GM12892 (cell line): Measurements from ENCODE around the gene GAB2.

ENCODE experiments used
- DNase-seq: peaks from one replicate; pipeline ENCODE4 v3.0.0; 2011; ENCODE audit not compliant: insufficient read length
- FAIRE-seq: peaks from 2 replicates; lab custom pipeline; 2011; peaks lifted over from hg19 to GRCh38; lab: Jason Lieb, UNC
- POLR2A ChIP-seq: IDR thresholded peaks from 2 replicates; pipeline ENCODE4 v1.6.1; 2011; ENCODE audit warnings: low read depth, low read length, control low read depth
- POLR2AphosphoS5 ChIP-seq: IDR thresholded peaks from 2 replicates; pipeline ENCODE4 v1.6.1; 2011; ENCODE audit warnings: low read depth, low read length, control low read depth
- TAF1 ChIP-seq: IDR thresholded peaks from 2 replicates; pipeline ENCODE4 v1.6.1; 2011; ENCODE audit warnings: low read depth, mild to moderate bottlenecking, control low read depth, low read length, borderline replicate concordance

GAB2 gene

DNA sequence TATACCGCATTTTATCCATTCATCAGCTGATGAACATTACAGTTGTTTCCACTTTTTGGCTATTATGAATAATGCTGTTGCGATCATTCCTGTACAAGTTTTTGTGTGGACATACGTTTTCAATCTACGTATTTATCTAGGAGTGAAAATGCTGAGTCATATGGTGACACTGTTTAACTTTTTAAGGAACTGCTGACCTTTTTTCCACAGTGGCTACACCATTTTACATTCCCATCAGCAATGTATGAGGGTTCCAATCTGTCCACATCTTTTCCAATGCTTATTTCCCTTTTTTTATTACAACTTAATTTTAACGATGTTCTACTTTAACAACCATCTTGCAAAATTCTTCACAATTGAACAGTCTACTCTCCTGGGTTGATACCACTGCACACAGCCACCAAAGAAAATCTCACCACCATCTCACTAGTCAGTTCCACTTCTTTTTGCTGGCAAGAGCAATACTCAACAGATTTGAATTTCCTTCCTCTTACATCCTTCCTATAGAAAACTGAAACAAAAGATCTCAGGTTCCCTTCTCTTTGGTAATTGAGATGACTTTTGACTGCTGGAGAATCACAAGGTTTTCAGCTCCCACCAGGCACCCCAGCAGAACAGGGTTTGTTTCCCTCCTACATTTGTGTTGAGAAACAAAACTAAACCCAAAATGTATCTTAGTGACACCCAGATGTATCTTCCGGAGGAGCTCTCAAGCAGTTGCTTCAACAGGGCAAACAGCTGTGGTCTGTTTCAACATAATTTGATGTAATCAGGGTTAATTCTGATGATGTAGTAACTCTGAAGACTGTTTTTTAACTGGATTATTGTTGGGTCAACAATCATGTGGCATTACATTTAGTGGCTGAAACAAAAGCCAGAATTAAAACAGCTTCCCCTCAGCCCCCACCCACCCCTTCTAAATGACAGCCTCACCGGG lies 7.0 kb upstream of the GAB2 start:
- FAIRE-seq = peak; percentile 94
- no peak for DNase-seq
- TF ChIP-seq TAF1 (no peak), POLR2AphosphoS5 (no peak), POLR2A (no peak)

DNA sequence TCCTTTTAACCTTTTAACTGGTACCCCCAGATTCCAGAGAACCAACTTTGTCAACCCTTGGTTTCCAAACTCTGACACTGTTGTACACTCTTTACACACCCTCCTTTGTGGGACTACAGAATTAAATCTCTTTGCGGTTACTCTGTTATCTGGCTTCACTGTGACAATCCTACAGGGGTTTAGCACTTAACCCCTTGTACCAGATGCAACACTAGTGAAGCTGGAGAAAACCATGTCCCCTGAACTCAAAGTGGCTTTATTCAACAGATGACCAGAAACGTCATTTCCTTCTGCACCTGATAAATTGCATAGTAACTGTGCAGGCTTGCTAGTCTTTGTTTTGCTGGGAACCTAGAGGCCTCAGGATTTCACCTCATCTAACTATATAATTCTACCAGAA lies 5.6 kb upstream of the GAB2 start:
- DNase-seq = no peak
- FAIRE-seq = no peak
- TF ChIP-seq POLR2A (no peak), TAF1 (no peak)

DNA sequence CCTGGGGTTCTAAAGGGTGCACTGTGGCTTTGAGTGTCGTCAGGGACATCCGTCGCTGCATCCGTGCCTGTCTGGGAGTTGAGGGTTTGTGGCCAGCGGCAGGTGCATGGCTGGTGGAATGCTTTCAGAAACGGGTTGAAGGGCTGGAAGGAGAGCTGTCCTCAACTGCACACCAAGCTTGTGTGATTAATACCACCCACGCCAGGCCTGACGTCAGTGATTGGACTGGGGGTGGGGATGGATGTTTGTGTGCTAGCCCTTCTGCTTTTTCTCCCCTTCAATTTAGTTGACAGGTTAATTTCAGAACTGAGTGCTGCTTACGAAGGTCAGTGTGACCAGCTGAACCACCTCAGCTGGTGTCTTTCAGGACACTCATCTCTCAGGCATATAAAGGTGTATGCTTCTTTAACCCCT lies 3.2 kb upstream of the GAB2 start:
- FAIRE-seq = peak; percentile 92
- no peak for TF ChIP-seq TAF1
- TF ChIP-seq POLR2AphosphoS5 = 0 out of 2 replicates have a peak, but pooled peaks have one; percentile 31
- no peak for DNase-seq

DNA sequence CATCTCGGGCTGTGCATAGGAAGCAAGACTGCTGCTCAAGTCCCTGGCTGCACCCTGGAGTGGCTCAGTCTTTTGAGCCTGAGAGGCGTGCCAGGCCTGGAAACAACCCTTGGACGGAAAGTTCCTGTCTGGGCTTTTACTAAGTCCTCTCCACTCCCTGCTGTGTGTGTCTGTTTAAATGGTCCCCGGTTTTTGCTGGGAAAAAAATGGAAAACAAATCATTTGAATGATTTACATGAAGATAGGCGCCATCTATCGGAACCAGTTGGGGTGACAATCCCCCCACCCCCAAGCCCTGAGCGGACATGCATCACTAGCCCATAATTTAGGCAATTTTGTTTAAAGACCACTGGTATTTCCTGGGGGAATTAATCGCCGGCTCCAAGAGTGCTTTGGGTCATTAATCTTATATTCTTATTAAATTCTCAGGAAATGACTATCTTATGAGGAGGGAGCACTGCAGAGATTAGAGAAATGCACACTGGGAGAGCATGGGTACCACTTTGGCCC lies 2.7 kb upstream of the GAB2 start:
- FAIRE-seq = peak; percentile 42
- TF ChIP-seq POLR2A = no peak
- TF ChIP-seq POLR2AphosphoS5 = no peak
- TF ChIP-seq TAF1 = no peak
- DNase-seq = no peak

DNA sequence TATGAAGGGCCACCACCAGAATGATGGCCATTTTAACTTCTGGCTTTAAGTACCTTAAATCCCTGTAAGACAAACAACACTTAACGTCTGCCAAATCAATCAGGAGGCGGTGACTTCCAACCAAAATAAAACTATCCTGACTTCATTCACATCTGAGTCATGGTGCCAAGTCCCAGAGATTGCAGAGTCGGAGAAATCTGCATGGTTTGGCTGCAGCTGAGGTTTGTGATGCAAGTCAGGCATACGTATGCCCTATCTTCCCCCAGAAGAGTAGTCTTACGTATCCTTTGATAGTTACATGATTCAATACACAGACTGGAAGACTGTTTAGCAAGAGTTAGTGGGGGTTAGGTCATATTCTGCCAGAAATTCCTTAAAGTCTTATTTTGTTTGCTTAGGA lies 1.7 kb upstream of the GAB2 start:
- TF ChIP-seq TAF1 = no peak
- TF ChIP-seq POLR2AphosphoS5 = no peak
- TF ChIP-seq POLR2A = no peak
- DNase-seq = no peak
- no peak for FAIRE-seq

DNA sequence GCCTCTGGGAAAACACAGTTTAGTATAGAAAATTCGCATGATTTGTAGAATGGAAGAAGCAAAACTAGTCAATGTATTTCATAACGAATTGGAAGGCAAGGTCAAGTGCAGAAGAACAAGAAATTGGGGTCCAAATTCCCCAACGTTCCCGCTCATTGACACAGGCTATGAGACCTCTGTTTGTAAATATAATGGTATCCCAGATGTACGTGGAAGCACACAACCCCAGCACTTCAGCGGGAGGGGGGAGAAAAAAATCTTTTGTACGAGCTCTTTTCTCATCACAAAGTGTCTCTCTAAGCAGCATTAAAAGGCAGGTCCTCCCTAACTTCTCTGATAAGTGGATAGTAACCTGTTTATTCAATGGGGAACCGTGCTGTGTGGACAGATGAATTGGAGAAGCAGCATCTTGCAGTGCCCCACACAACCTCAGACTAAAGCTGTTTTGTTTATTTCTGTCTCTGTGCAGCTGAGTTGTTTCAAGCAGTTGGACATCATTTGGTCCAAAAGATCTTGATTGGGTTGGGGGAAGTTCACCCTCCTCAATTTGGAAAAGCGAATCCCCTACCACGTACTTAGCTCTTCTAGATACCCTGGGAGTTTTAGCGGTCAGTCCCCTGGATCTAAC lies 1.1 kb upstream of the GAB2 start:
- FAIRE-seq = peak; percentile 50
- no peak for DNase-seq
- TF ChIP-seq POLR2AphosphoS5 (no peak), TAF1 (no peak), POLR2A (peak; percentile 26; the same call in 1 of the 2 replicates)

DNA sequence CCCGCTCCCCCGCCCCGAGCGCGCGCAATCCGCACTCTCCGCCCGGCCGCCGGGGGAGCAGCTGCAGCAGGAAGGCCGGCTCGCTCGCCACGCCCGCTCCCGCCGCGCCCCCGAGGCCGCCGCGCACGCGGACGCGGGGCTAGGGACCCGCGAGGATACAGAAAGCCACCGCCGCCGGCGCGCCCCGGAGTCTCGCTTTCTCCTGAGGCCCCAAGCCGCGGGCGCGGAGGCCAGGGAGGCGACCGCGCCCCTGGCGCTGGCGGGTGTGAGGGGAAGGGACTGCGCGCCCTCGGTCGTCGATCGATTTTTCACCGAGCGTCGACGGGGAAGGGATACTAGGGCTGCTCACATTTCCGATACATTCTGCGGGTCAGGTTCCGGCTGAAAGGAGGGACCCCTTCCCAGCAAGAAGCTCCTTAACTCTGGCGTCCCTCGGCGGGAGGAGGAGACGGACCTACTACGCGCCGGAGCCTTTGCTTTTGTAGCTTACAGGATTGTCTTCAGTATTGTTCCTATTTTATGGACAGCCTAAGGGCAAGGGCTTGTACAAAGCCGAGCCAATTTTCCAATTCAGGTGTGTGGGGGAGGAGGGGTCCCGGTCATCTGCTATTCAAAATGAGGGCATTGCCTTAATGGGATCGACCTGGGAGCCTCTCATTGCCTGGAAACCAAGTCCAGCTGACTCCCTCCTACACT lies 416 bp upstream of the GAB2 start:
- DNase-seq (no peak), FAIRE-seq (peak; percentile 93)
- TF ChIP-seq POLR2AphosphoS5 (0 out of 2 replicates have a peak, but pooled peaks have one; percentile 22), POLR2A (peak; percentile 72; the same call in 1 of the 2 replicates), TAF1 (no peak)

DNA sequence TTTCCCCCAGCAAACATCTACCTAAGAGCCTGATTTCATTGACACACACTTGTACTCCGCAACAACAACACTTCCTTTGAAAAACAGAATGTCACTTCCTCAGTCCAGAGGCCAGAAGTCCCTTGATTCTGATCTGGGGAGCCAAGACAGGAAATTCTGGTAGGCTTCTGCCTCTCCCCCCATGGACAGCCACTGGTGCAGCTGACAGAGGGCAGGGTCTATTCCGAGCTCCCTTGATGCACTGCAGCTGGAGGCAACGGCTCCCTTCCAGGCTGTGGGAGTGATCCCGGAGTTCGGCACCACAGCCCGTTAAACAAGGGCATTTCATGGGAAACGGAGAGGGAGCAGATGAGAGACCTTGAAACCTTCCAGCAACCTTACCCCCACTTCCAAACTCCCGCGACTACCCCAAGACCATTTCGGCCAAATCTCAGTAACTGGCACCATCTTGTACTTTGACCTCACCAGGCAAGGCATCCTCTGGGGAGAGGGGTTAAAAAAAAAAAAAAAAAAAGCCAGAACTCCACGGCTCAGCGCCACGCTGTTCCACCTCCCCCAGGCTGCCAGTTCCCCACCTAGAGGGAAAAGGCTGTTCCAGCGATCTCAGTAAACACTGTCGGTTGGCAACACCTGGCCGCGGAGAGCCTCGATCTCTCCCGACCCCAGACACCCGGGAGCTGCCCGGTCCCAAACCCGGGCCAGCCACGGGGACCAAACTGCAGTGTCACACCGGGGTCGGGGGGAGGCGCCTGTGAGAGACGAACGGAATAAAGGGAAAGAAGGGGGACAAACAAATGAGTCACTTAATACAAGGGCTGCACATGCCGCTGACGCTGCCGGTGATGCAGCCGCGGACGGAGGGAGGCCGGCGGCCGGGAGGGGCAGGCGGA lies 1.1 kb downstream of the GAB2 start:
- DNase-seq (peak; percentile 44), FAIRE-seq (peak; percentile 87)
- TF ChIP-seq TAF1 = no peak
- no peak for TF ChIP-seq POLR2AphosphoS5
- no peak; the same call in 1 of the 2 replicates for TF ChIP-seq POLR2A

DNA sequence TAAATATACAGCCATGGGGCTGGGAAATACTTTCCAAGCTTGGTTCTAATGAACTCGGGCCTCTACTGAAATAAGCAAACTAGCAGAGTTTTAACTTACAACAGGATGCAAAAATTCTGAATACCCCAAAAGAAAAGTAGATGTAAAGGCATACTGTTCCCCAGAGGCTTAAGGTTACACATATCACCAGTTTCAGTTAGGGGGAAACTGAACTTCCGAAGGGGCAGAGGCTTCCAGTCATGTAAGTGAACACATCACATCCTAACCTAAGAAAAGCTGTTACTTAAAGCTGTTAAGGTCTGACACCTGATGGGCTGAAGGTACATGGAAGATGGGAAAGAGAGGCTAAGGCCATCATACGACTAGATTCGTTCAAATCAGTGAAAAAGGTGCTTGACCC lies 2.3 kb downstream of the GAB2 start:
- FAIRE-seq (peak; percentile 73), DNase-seq (no peak)

DNA sequence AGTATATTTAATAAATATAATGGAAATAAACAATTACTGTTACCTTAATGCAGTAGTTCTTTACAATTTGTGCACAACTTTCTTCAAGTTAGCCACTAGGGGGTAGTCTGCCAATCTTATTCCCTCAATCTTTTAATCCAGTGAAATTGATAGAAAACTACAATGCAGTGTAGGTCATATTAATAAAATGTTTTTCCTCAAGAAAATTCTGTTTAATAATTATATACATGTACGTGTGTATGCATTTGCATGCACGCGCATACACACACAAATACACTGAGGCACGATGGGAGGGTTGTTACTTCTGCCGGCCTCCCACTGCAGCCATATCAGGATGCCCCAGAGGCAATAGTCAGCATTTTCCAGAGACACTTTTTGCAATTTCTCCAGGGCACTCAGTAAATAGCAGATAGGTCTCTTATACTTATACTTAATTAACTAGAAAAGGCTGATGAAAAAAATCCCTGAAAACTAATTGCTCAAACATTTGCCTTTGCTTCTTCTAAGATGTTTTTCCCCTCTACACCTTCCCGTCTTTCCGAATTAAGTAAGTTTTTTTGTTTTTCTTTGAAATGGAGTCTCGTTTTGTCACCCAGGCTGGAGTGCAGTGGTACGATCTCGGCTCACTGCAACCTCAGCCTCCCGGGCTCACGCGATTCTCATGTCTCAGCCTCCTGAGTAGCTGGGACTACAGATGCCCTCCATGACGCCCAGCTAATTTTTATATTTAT lies 3.1 kb downstream of the GAB2 start:
- FAIRE-seq (no peak), DNase-seq (no peak)
- TF ChIP-seq POLR2A (no peak), TAF1 (no peak), POLR2AphosphoS5 (no peak)

More for the DNA sequence above, 2.3 kb downstream of the GAB2 start:
- no peak for TF ChIP-seq POLR2A
- TF ChIP-seq TAF1 = no peak
